K562 (cell line): ENCODE data around the gene SEC24C. TPM values are rescaled to one million over a fixed set of nuclear protein-coding genes. Genes with fewer than 3 reads are reported as not detected.
"Not testable (repeated sequence)": the region's sequence is repeated elsewhere in the genome, so short reads cannot be mapped to it uniquely, and the experiment has no call there.

Experiments used
- ATAC-seq: fragments of 200-7000 bp; cut with Tn5 transposase; 3 replicates; pipeline ENCODE4 v1.9.1; 2020; ENCODE audit warnings: moderate library complexity
- BruUV-seq: library from RNA; stranded (reverse); fragments of 400-500 nt; replicated peaks from 2 replicates; lab custom pipeline; 2021; lab: Mats Ljungman, UMichigan
- CTCF ChIA-PET: fragments of 300-600 bp; formaldehyde crosslinking; extraction: SDS; loops from one replicate; lab custom pipeline; 2021; ENCODE audit warnings: low intra/inter-chr PET ratio; lab: Yijun Ruan, JAX
- POLR2A ChIA-PET: fragments of 300-600, 350-650 bp; sonication (Branson Sonifier 250); formaldehyde crosslinking; extraction: SDS; loops from one replicate; lab custom pipeline; 2021; ENCODE audit warnings: antibody characterized with exemption, inconsistent platforms; lab: Yijun Ruan, JAX
- DNase-seq, 4 experiments: peaks; one replicate each; pipeline versions ENCODE4 v3.0.0 to v3.0.0-alpha.2; 2011 to 2018; ENCODE audit warnings: low spot score in 3 of 4, mixed read lengths in 3 of 4; ENCODE audit errors: extremely low read depth in 1 of 4
- FAIRE-seq: peaks from 2 replicates; lab custom pipeline; 2011; peaks lifted over from hg19 to GRCh38; lab: Jason Lieb, UNC
- H2AFZ ChIP-seq: 2 replicates; pipeline ENCODE4 v1.6.0; 2011; ENCODE audit warnings: low read depth, low read length, control low read depth, inconsistent platforms
- H3K27ac ChIP-seq: fragments of 200-600 bp; 3 replicates; pipeline ENCODE4 v1.8.0; 2011; ENCODE audit warnings: low read depth, mild to moderate bottlenecking, control low read depth, inconsistent platforms, low read length, moderate library complexity, mixed read lengths; ENCODE audit errors: extremely low read depth
- H3K27me3 ChIP-seq, 2 experiments: fragments of 300-600 bp in 1 of 2; 2 replicates in 1 of 2; 3 replicates in 1 of 2; pipeline versions ENCODE4 v1.6.0 to v1.8.0; 2011; ENCODE audit warnings: inconsistent platforms in 2 of 2, low read length in 2 of 2, mild to moderate bottlenecking in 1 of 2, mixed read lengths in 1 of 2, moderate library complexity in 1 of 2; ENCODE audit not compliant: control insufficient read depth in 2 of 2, insufficient read depth in 2 of 2
- H3K36me3 ChIP-seq: fragments of 300-600 bp; 3 replicates; pipeline ENCODE4 v1.8.0; 2011; ENCODE audit warnings: mild to moderate bottlenecking, low read length, inconsistent platforms; ENCODE audit not compliant: control insufficient read depth, insufficient read depth
- H3K4me1 ChIP-seq, 2 experiments: fragments of 200-600 bp in 1 of 2; replicated peaks in 1 of 2; 2 replicates in 1 of 2; 3 replicates in 1 of 2; pipeline versions ENCODE4 v1.5.1 to v1.8.0; 2011; ENCODE audit warnings: inconsistent platforms in 2 of 2, low read length in 2 of 2, mild to moderate bottlenecking in 1 of 2, mixed read lengths in 1 of 2, moderate library complexity in 1 of 2; ENCODE audit not compliant: control insufficient read depth in 2 of 2, insufficient read depth in 2 of 2
- H3K4me2 ChIP-seq: 2 replicates; pipeline ENCODE4 v1.6.1; 2011; ENCODE audit warnings: low read length, control low read depth, inconsistent platforms, mixed read lengths; ENCODE audit not compliant: insufficient read depth
- H3K4me3 ChIP-seq: fragments of 200-600 bp; sonication (generic), shearing (Covaris generic); 2 replicates; pipeline ENCODE4 v1.5.1; 2016; ENCODE audit warnings: control low read depth, inconsistent platforms
- H3K79me2 ChIP-seq: fragments of 200-600 bp; 3 replicates; pipeline ENCODE4 v1.8.0; 2011; ENCODE audit warnings: low read length, inconsistent platforms; ENCODE audit not compliant: control insufficient read depth, insufficient read depth
- H3K9ac ChIP-seq, 2 experiments: 2 replicates each; pipeline versions ENCODE4 v1.6.0 to v1.6.1; 2011; ENCODE audit warnings: low read depth in 2 of 2, low read length in 2 of 2, control low read depth in 1 of 2, inconsistent platforms in 1 of 2, mild to moderate bottlenecking in 1 of 2, mixed read lengths in 1 of 2; ENCODE audit not compliant: insufficient read depth in 1 of 2
- H3K9me1 ChIP-seq: one replicate; pipeline ENCODE4 v1.6.0; 2011; ENCODE audit warnings: inconsistent platforms, mild to moderate bottlenecking, low read length, moderate library complexity; ENCODE audit not compliant: control insufficient read depth, insufficient read depth
- H3K9me3 ChIP-seq: replicated peaks from 2 replicates; pipeline ENCODE4 v1.5.1; 2011; ENCODE audit warnings: low read depth, low read length, inconsistent platforms; ENCODE audit not compliant: control insufficient read depth, insufficient read depth
- H4K20me1 ChIP-seq: replicated peaks from 2 replicates; pipeline ENCODE4 v1.6.1; 2011; ENCODE audit warnings: low read length, inconsistent platforms, mixed read lengths; ENCODE audit not compliant: control insufficient read depth, insufficient read depth
- FOXJ2 ChIP-seq: fragments of 200-800 bp; sonication (Bioruptor generic); IDR thresholded peaks from 2 replicates; pipeline ENCODE4 v1.6.1; 2016; ENCODE audit warnings: missing genetic modification characterization, missing compliant biosample characterization
- NR2C2 ChIP-seq, 2 experiments: fragments of 200-800 bp in 1 of 2; sonication (Bioruptor generic) in 1 of 2; sonication (generic) in 1 of 2; formaldehyde crosslinking in 1 of 2; IDR thresholded peaks; 2 replicates each; pipeline versions ENCODE4 v1.6.1 to v1.8.0; 2016 to 2022; ENCODE audit warnings: mild to moderate bottlenecking in 1 of 2, missing compliant biosample characterization in 1 of 2, missing genetic modification characterization in 1 of 2, missing genetic modification reagents in 1 of 2
- POLR2G ChIP-seq: fragments of 200-400 bp; formaldehyde crosslinking; IDR thresholded peaks from 2 replicates; pipeline ENCODE4 v1.6.1; 2017; ENCODE audit warnings: low read depth, mild to moderate bottlenecking, antibody characterized with exemption, low read length, moderate library complexity
- ZNF121 ChIP-seq: sonication (generic); formaldehyde crosslinking; conservative IDR thresholded peaks from 2 replicates; pipeline ENCODE4 v1.8.0; 2022; ENCODE audit warnings: missing genetic modification reagents
- WGBS: fragments of 100-300 bp; shearing (Covaris generic); methylation state at CpG from one replicate; pipeline ENCODE4 v1.1.6; 2016; ENCODE audit warnings: low coverage, mixed read lengths; ENCODE audit not compliant: insufficient coverage; ENCODE audit errors: missing lambda C conversion rate; 5-methylcytosine and 5-hydroxymethylcytosine counted together
- in situ Hi-C: fragments of 300-500 bp; cut with MboI; formaldehyde crosslinking; loops from 4 replicates; pipeline ENCODE4 v1.15.0; 2018; ENCODE audit warnings: inconsistent platforms, mixed read lengths
- intact Hi-C: fragments of 100-400 bp; cut with micrococcal nuclease; formaldehyde crosslinking; loops from 2 replicates; pipeline ENCODE4 v1.14.2; 2022
- polyA plus RNA-seq, 8 experiments: library from polyadenylated mRNA; depleted of rRNA in 4 of 8; stranded (reverse) in 5 of 8; unstranded in 3 of 8; fragments of >200 nt; fragmentation: Nextera tagmentation in 2 of 8; fragmentation: Illumina TruSeq in 1 of 8; extraction: Ambion mirVana in 2 of 8; extraction: Trizol in 1 of 8; gene quantifications; 2 replicates each; pipeline versions ENCODE4 v1.2.1 to v1.2.3, GENCODE V29; 2011 to 2014; ENCODE audit warnings: inconsistent platforms in 1 of 8, missing spikeins in 1 of 8
- total RNA-seq, 7 experiments: library from RNA; depleted of rRNA in 6 of 7; stranded (reverse); fragments of >200 nt in 6 of 7; fragmentation: Illumina TruSeq in 2 of 7; extraction: Trizol in 2 of 7; gene quantifications; 2 replicates each; pipeline versions ENCODE4 v1.2.1 to v1.2.3, GENCODE V29; 2011 to 2021; ENCODE audit warnings: low replicate concordance in 1 of 7

Gene SEC24C
- total and polyA plus RNA-seq, 9 of the 15 experiments (the other 6 are each of a cell fraction or from before 2014, with no cell fraction given): 19.0 to 115 (median 70.5) TPM

DNA sequence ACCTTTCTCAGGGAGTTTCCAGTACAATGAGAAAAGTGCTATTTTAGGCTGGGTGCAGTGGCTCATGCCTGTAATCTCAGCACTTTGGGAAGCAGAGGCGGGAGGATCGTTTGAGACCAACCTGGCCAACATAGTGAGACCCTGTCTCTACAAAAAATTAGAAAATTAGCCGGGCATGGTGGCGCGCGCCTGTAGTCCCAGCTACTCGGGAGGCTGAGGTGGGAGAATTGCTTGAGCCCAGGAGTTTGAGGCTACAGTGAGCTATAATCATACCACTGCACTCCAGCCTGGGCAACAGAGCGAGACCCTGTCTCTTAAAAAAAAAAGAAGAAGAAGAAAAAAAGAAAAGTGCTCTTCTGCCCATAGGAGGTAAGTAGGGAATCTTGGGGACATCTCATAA lies 51.9 kb downstream of the SEC24C start:
- POLR2A ChIA-PET: interaction anchor here (0.7 to 9.0 kb wide), 7 partner anchors 10 to 144 kb away, joined by 3 to 61 read pairs (median 3); partner anchors contain the start of genes CHCHD1 and ZSWIM8
- in situ Hi-C loops, intact Hi-C loops, DNase-seq, FAIRE-seq, H3K9me3 ChIP-seq, H2AFZ ChIP-seq, H3K27me3 ChIP-seq, H4K20me1 ChIP-seq, BruUV-seq, H3K4me3 ChIP-seq, H3K27ac ChIP-seq, H3K79me2 ChIP-seq, H3K9ac ChIP-seq, H3K4me2 ChIP-seq, CTCF ChIA-PET, H3K9me1 ChIP-seq, ATAC-seq: not testable (repeated sequence)
- Histone ChIP-seq H3K4me1 (peaks cover 0 to 10% of the 10 kb centered on the region in 2 experiments; a peak in 2 of 5 replicates), H3K36me3 (peaks cover 91% of the 10 kb centered on the region; the same call in 2 of the 3 replicates)
- peak; percentile 81 for TF ChIP-seq ZNF121 (CRISPR knock-in tag)
- WGBS: 93% methylated on average over 7 of the region's 8 CpGs

DNA sequence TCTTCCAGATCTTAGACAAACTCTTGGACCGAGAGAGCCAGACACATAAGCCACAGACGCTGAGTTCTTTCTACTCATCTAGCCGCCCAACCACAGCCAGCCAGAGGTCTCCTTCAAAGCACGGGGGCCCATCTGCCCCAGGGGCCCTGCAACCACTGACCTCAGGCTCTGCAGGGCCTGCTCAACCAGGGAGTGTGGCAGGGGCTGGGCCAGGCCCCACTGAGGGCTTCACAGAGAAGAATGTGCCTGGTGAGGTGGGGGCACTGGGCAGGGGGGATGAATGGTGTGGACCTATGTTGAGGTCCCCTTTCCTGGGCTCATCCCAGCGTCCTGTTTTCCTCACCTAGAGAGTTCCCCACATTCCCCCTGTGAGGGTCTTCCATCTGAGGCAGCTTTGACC lies 52.6 kb downstream of the SEC24C start:
- no peak overlapping the region for H2AFZ ChIP-seq
- peaks cover 0 to 10% of the 10 kb centered on the region in 2 experiments; a peak in 2 of 5 replicates for H3K4me1 ChIP-seq
- CTCF ChIA-PET: no interaction called here
- ATAC-seq (no peak), DNase-seq (no peak), FAIRE-seq (no peak)
- H3K9ac ChIP-seq: no peak overlapping the region
- in situ Hi-C loops (no loop called here), intact Hi-C loops (no loop called here)
- WGBS: 85% methylated on average over 4 of the region's 5 CpGs
- TF ChIP-seq FOXJ2 (tag): no peak
- TF ChIP-seq POLR2G: peak; percentile 74
- 0 out of 2 replicates have a peak, but pooled peaks have one; percentile 17 for TF ChIP-seq NR2C2 (CRISPR knock-in tag; IDR thresholded peaks at IDR 0.05)
- no peak for TF ChIP-seq NR2C2 (tag; IDR thresholded peaks at IDR 0.05)
- no TSS peak for BruUV-seq
- no peaks in the 10 kb centered on the region for H3K27me3 ChIP-seq
- H3K4me3 ChIP-seq: no peak overlapping the region
- POLR2A ChIA-PET: interaction anchor here (0.6 to 9.0 kb wide), 6 partner anchors 10 to 78 kb away, joined by 3 to 61 read pairs (median 3); partner anchors contain the start of genes SEC24C and ZSWIM8
- no peaks in the 10 kb centered on the region for H3K79me2 ChIP-seq
- no peaks in the 10 kb centered on the region; the same call in 1 of the 2 replicates for H4K20me1 ChIP-seq
- H3K9me1 ChIP-seq: peaks cover 8% of the 10 kb centered on the region
- H3K27ac ChIP-seq: no peak overlapping the region
- H3K9me3 ChIP-seq: no peaks in the 10 kb centered on the region
- peaks cover 91% of the 10 kb centered on the region; the same call in 2 of the 3 replicates for H3K36me3 ChIP-seq
- H3K4me2 ChIP-seq: no peak overlapping the region
